Skeletal muscle satellite cell (primary cell): Measurements from ENCODE around the gene FGG.
"Not testable (repeated sequence)": the region's sequence is repeated elsewhere in the genome, so short reads cannot be mapped to it uniquely, and the experiment has no call there.

Experiments used
- H3K27me3 ChIP-seq: 2 replicates; pipeline ENCODE4 v1.7.0; 2013; ENCODE audit warnings: low read length; ENCODE audit not compliant: control insufficient read depth, insufficient read depth
- H3K36me3 ChIP-seq: 2 replicates; pipeline ENCODE4 v1.7.0; 2013; ENCODE audit warnings: mild to moderate bottlenecking, control low read depth, low read length; ENCODE audit not compliant: insufficient read depth
- H3K4me1 ChIP-seq: 2 replicates; pipeline ENCODE4 v1.7.0; 2013; ENCODE audit warnings: low read length; ENCODE audit not compliant: control insufficient read depth, insufficient read depth
- H3K4me2 ChIP-seq: 2 replicates; pipeline ENCODE4 v1.7.0; 2013; ENCODE audit warnings: mild to moderate bottlenecking, low read length
- H3K4me3 ChIP-seq: 2 replicates; pipeline ENCODE4 v1.7.0; 2013; ENCODE audit warnings: low read length
- H3K9ac ChIP-seq: 2 replicates; pipeline ENCODE4 v1.7.0; 2013; ENCODE audit warnings: mild to moderate bottlenecking, low read depth, low read length, moderate library complexity
- H3K9me3 ChIP-seq: replicated peaks from 2 replicates; pipeline ENCODE4 v1.7.0; 2013; ENCODE audit warnings: mild to moderate bottlenecking, control low read depth, low read length

The FGG gene

GRCh38 chr4:154609532-154609931 is 2.9 kb downstream of the FGG start:
- no peak overlapping the region for H3K4me2 ChIP-seq
- H3K9ac ChIP-seq = no peak overlapping the region
- no peak overlapping the region for H3K4me3 ChIP-seq
- H3K36me3 ChIP-seq = no peaks in the 10 kb centered on the region
- no peaks in the 10 kb centered on the region for H3K4me1 ChIP-seq
- H3K27me3 ChIP-seq = peaks cover 15% of the 10 kb centered on the region
- no peaks in the 10 kb centered on the region for H3K9me3 ChIP-seq

- Histone ChIP-seq H3K4me3 (no peak overlapping the region), H3K9me3 (no peaks in the 10 kb centered on the region), H3K27me3 (peaks cover 15% of the 10 kb centered on the region), H3K4me1 (no peaks in the 10 kb centered on the region), H3K9ac (no peak overlapping the region), H3K36me3 (no peaks in the 10 kb centered on the region), H3K4me2 (no peak overlapping the region)
Measured at GRCh38 chr4:154608361-154609252, 3.8 kb downstream of the FGG start.

GRCh38 chr4:154606728-154607723 is 5.4 kb downstream of the FGG start:
- H3K9ac ChIP-seq = no peak overlapping the region
- no peaks in the 10 kb centered on the region for H3K36me3 ChIP-seq
- peaks cover 3% of the 10 kb centered on the region for H3K4me1 ChIP-seq
- no peak overlapping the region for H3K4me3 ChIP-seq
- H3K4me2 ChIP-seq = no peak overlapping the region
- H3K27me3 ChIP-seq = peaks cover 12% of the 10 kb centered on the region
- no peaks in the 10 kb centered on the region for H3K9me3 ChIP-seq

GRCh38 chr4:154604696-154605200 is 7.7 kb downstream of the FGG start:
- H3K4me3 ChIP-seq = no peak overlapping the region
- no peaks in the 10 kb centered on the region for H3K36me3 ChIP-seq
- peaks cover 3% of the 10 kb centered on the region for H3K4me1 ChIP-seq
- H3K9me3 ChIP-seq = no peaks in the 10 kb centered on the region
- H3K4me2 ChIP-seq = no peak overlapping the region
- H3K27me3 ChIP-seq = peaks cover 12% of the 10 kb centered on the region
- no peak overlapping the region for H3K9ac ChIP-seq

- Histone ChIP-seq H3K9me3 (no peaks in the 10 kb centered on the region), H3K4me3 (no peak overlapping the region), H3K4me2 (no peak overlapping the region), H3K27me3 (peaks cover 5% of the 10 kb centered on the region), H3K9ac (no peak overlapping the region), H3K36me3 (no peaks in the 10 kb centered on the region), H3K4me1 (peaks cover 3% of the 10 kb centered on the region)
Measured at GRCh38 chr4:154603033-154603943, 9.2 kb downstream of the FGG start.

- Histone ChIP-seq H3K9me3 (no peaks in the 10 kb centered on the region), H3K9ac (no peak overlapping the region), H3K27me3 (peaks cover 5% of the 10 kb centered on the region), H3K4me2 (no peak overlapping the region), H3K4me3 (no peak overlapping the region), H3K4me1 (peaks cover 3% of the 10 kb centered on the region), H3K36me3 (no peaks in the 10 kb centered on the region)
Measured at GRCh38 chr4:154602404-154603020, 9.9 kb downstream of the FGG start.

- H3K9me3 ChIP-seq = no peaks in the 10 kb centered on the region
- H3K27me3 ChIP-seq = no peaks in the 10 kb centered on the region
- H3K9ac ChIP-seq = no peak overlapping the region
- no peak overlapping the region for H3K4me3 ChIP-seq
- H3K4me2 ChIP-seq = no peak overlapping the region
- peaks cover 3% of the 10 kb centered on the region for H3K4me1 ChIP-seq
- H3K36me3 ChIP-seq = no peaks in the 10 kb centered on the region
Measured at GRCh38 chr4:154597798-154598774, 14.4 kb downstream of the FGG start.

- H3K4me3 ChIP-seq, H3K36me3 ChIP-seq, H3K9ac ChIP-seq, H3K4me2 ChIP-seq, H3K9me3 ChIP-seq, H3K4me1 ChIP-seq, H3K27me3 ChIP-seq: not testable (repeated sequence)
Measured at GRCh38 chr4:154597281-154597680, 15.2 kb downstream of the FGG start.

- H3K9ac ChIP-seq = no peak overlapping the region
- peaks cover under 1% of the 10 kb centered on the region for H3K27me3 ChIP-seq
- no peaks in the 10 kb centered on the region for H3K9me3 ChIP-seq
- no peaks in the 10 kb centered on the region for H3K4me1 ChIP-seq
- H3K36me3 ChIP-seq = no peaks in the 10 kb centered on the region
- no peak overlapping the region for H3K4me2 ChIP-seq
- H3K4me3 ChIP-seq = no peak overlapping the region
Measured at GRCh38 chr4:154595807-154596206, 16.6 kb downstream of the FGG start.

GRCh38 chr4:154594343-154594742 is 18.1 kb downstream of the FGG start:
- not testable (repeated sequence) for H3K4me3 ChIP-seq, H3K4me1 ChIP-seq, H3K27me3 ChIP-seq, H3K9me3 ChIP-seq, H3K9ac ChIP-seq, H3K4me2 ChIP-seq, H3K36me3 ChIP-seq
